Smooth muscle cell (in vitro differentiated cells): ENCODE measurements around the gene YEATS2. TPM values are rescaled to one million over a fixed set of nuclear protein-coding genes. Genes with fewer than 3 reads are reported as not detected.

ENCODE experiments used
- DNase-seq: peaks from one replicate; lab custom pipeline; 2025; ENCODE audit not compliant: unreplicated experiment; lab: John Stamatoyannopoulos, UW
- H2AFZ ChIP-seq: fragments of 200-600 bp; sonication (generic); 2 replicates; pipeline ENCODE4 v1.6.0; 2016; ENCODE audit warnings: antibody characterized with exemption, low read depth, mild to moderate bottlenecking
- H3F3A ChIP-seq: fragments of 200-600 bp; sonication (generic); 2 replicates; pipeline ENCODE4 v1.6.0; 2017; ENCODE audit warnings: antibody characterized with exemption, low read depth
- H3K27ac ChIP-seq: fragments of 200-600 bp; sonication (generic); 2 replicates; pipeline ENCODE4 v1.5.1; 2016; ENCODE audit warnings: low read depth, mild to moderate bottlenecking
- H3K27me3 ChIP-seq: fragments of 200-600 bp; sonication (generic); 2 replicates; pipeline ENCODE4 v1.6.1; 2016; ENCODE audit warnings: low read depth, mild to moderate bottlenecking
- H3K36me3 ChIP-seq: fragments of 200-600 bp; sonication (generic); 2 replicates; pipeline ENCODE4 v1.5.1; 2016; ENCODE audit warnings: low read depth
- H3K4me1 ChIP-seq: fragments of 200-600 bp; sonication (generic); 2 replicates; pipeline ENCODE4 v1.5.1; 2016; ENCODE audit warnings: low read depth
- H3K4me2 ChIP-seq: fragments of 200-600 bp; sonication (generic); 2 replicates; pipeline ENCODE4 v1.6.0; 2016; ENCODE audit warnings: mild to moderate bottlenecking
- H3K4me3 ChIP-seq: fragments of 200-600 bp; sonication (generic); 2 replicates; pipeline ENCODE4 v1.5.1; 2016; ENCODE audit warnings: mild to moderate bottlenecking
- H3K79me2 ChIP-seq: fragments of 200-600 bp; sonication (generic); 2 replicates; pipeline ENCODE4 v1.6.0; 2016; ENCODE audit warnings: low read depth, mild to moderate bottlenecking
- H3K9ac ChIP-seq: fragments of 200-600 bp; sonication (generic); 2 replicates; pipeline ENCODE4 v1.6.0; 2016; ENCODE audit warnings: low read depth
- H3K9me3 ChIP-seq: fragments of 200-600 bp; sonication (generic); replicated peaks from 2 replicates; pipeline ENCODE4 v1.5.1; 2016; ENCODE audit warnings: low read depth
- H4K20me1 ChIP-seq: fragments of 200-600 bp; sonication (generic); 2 replicates; pipeline ENCODE4 v1.6.0; 2016; ENCODE audit warnings: low read depth
- WGBS: methylation state at CpG from one replicate; pipeline ENCODE4 v1.1.7; 2016; ENCODE audit warnings: low lambda C conversion rate; 5-methylcytosine and 5-hydroxymethylcytosine counted together
- polyA plus RNA-seq: library from polyadenylated mRNA; unstranded; fragments of >200 nt; fragmentation: Nextera tagmentation; extraction: Ambion mirVana; gene quantifications from 2 replicates; pipeline ENCODE4 v1.2.1, GENCODE V29; 2016
- total RNA-seq: library from RNA; depleted of rRNA; stranded (reverse); fragments of >200 nt; gene quantifications from 2 replicates; pipeline ENCODE4 v1.2.3, GENCODE V29; 2014
- TF ChIP-seq, protein P1 (sequence below): fragments of 200-600 bp; sonication (generic); IDR thresholded peaks from 2 replicates; pipeline ENCODE4 v1.5.1; 2017; ENCODE audit warnings: borderline replicate concordance, mild to moderate bottlenecking, antibody characterized with exemption; ENCODE audit not compliant: insufficient read depth, poor library complexity, severe bottlenecking

YEATS2 gene
- total and polyA plus RNA-seq, 2 experiments from 2014 or later: 19.9 to 30.4 TPM

DNA sequence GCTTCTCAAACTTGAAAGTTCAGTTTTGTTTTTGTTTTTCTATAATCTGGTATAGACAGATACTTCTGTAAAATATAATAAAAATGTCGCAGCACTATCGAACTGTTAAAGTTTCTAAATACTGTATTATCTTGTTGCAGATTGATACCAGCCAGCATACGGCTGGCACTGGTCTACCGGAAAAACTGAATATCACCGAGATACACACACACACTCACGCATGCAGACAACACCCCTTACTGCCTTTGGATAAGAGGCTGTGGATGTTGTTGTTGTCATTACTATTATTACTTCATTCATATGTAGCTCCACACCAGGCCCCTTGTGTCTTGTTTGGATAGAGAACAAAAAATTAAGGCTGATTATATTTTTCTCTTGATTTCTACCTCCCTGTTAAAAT is 95.4 kb downstream of the YEATS2 start:
- Histone ChIP-seq H3K9me3 (no peaks in the 10 kb centered on the region), H3K9ac (no peak overlapping the region), H3K36me3 (peaks cover 10% of the 10 kb centered on the region), H3K4me1 (no peaks in the 10 kb centered on the region), H3K27me3 (no peaks in the 10 kb centered on the region), H3K4me3 (no peak overlapping the region), H3K4me2 (no peak overlapping the region), H3K79me2 (no peaks in the 10 kb centered on the region), H4K20me1 (peaks cover 42% of the 10 kb centered on the region), H3K27ac (no peak overlapping the region), H3F3A (no peaks in the 10 kb centered on the region), H2AFZ (no peak overlapping the region)
- WGBS: 96% methylated on average over 6 of the region's 6 CpGs
- TF ChIP-seq, protein P1, sequence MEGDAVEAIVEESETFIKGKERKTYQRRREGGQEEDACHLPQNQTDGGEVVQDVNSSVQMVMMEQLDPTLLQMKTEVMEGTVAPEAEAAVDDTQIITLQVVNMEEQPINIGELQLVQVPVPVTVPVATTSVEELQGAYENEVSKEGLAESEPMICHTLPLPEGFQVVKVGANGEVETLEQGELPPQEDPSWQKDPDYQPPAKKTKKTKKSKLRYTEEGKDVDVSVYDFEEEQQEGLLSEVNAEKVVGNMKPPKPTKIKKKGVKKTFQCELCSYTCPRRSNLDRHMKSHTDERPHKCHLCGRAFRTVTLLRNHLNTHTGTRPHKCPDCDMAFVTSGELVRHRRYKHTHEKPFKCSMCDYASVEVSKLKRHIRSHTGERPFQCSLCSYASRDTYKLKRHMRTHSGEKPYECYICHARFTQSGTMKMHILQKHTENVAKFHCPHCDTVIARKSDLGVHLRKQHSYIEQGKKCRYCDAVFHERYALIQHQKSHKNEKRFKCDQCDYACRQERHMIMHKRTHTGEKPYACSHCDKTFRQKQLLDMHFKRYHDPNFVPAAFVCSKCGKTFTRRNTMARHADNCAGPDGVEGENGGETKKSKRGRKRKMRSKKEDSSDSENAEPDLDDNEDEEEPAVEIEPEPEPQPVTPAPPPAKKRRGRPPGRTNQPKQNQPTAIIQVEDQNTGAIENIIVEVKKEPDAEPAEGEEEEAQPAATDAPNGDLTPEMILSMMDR: no peak
- no peak for DNase-seq

DNA sequence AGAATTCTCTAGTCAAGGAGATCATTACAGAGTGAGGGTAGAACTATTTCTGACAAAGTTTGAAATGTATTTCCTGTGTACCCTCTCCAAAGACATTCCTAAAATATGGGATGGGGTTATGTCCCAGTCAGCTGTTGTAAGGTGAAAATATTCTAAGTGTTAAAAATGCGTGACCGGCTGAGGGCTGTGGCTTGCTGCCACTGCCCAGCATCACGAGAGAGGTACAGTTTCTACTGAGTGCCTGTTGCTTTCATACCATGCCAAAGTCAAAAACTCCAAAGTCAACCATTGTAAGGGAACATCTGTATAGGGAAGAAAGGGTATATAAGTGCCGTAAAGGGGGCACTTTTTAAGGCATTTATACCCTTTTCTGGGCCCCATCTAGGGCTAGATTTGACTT is 96.9 kb downstream of the YEATS2 start:
- Histone ChIP-seq H3K27me3 (no peaks in the 10 kb centered on the region), H3K4me3 (no peak overlapping the region), H3K4me2 (no peak overlapping the region), H3K9ac (no peak overlapping the region), H3K4me1 (no peaks in the 10 kb centered on the region), H4K20me1 (peaks cover 29% of the 10 kb centered on the region), H2AFZ (no peak overlapping the region), H3K36me3 (peaks cover 20% of the 10 kb centered on the region), H3K27ac (no peak overlapping the region), H3F3A (no peaks in the 10 kb centered on the region), H3K9me3 (no peaks in the 10 kb centered on the region), H3K79me2 (no peaks in the 10 kb centered on the region)
- WGBS: 95% methylated on average over 4 of the region's 4 CpGs
- no peak for DNase-seq
- TF ChIP-seq, protein P1: no peak

DNA sequence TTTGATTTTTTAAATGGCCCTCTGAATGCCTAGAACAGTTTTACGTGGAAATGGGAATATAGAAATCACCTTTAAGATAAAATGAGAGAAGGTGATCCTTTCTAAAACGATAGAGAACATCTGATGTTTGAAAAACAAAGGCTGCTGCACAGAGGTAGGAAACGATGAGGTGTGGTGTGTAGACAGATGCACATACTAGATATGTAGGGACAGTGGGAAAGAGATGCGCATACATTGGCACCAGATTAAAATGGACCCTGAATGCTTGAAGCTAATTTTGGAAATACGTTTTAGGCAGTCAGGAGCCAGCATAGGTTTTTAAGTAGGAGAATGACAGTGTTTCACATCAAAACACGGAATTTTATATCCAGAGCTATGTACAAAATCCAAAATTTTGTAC is 98.8 kb downstream of the YEATS2 start:
- Histone ChIP-seq H3K4me1 (no peaks in the 10 kb centered on the region), H3K27ac (no peak overlapping the region), H3K9me3 (no peaks in the 10 kb centered on the region), H3K27me3 (no peaks in the 10 kb centered on the region), H3K4me3 (no peak overlapping the region), H3K4me2 (no peak overlapping the region), H3F3A (no peaks in the 10 kb centered on the region), H3K36me3 (peaks cover 31% of the 10 kb centered on the region), H2AFZ (no peak overlapping the region), H3K79me2 (no peaks in the 10 kb centered on the region), H4K20me1 (peaks cover 12% of the 10 kb centered on the region), H3K9ac (no peak overlapping the region)
- TF ChIP-seq, protein P1: no peak
- DNase-seq: no peak
- WGBS: 96% methylated on average over 6 of the region's 6 CpGs

DNA sequence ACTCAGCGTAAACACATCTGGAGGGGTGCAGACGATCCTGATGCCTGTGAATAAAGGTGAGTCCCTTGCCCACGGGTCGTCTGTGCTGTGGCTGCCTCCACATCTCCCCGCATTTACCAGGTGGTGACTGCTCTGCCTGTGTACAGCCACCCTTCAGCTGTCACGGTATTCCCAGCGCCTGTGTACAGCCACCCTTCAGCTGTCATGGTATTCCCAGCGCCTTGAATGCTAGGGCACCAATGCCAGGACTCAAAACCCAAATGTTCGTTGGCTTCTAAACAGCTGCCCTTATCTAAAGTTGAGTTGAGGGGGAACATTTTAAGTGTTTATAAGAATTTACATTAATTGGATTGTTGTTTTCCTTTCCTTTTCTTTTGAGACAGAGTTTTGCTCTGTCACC is 100.4 kb downstream of the YEATS2 start:
- Histone ChIP-seq H3K79me2 (no peaks in the 10 kb centered on the region), H3K27ac (no peak overlapping the region), H3K27me3 (no peaks in the 10 kb centered on the region), H3K9me3 (no peaks in the 10 kb centered on the region), H3K36me3 (peaks cover 26% of the 10 kb centered on the region), H4K20me1 (no peaks in the 10 kb centered on the region), H3K4me1 (no peaks in the 10 kb centered on the region), H3K4me2 (no peak overlapping the region), H3K9ac (no peak overlapping the region), H2AFZ (no peak overlapping the region), H3F3A (no peaks in the 10 kb centered on the region), H3K4me3 (no peak overlapping the region)
- TF ChIP-seq, protein P1: no peak
- no peak for DNase-seq
- WGBS: 95% methylated on average over 9 of the region's 9 CpGs
